GM12878 (cell line): Measurements from ENCODE around the gene A3GALT2. TPM values are rescaled to one million over a fixed set of nuclear protein-coding genes. Genes with fewer than 3 reads are reported as not detected.
A peak's percentile ranks its signal among the peaks of the same experiment; 100 is the strongest.

Source experiments
- BCL11A ChIP-seq: IDR thresholded peaks from 2 replicates; pipeline ENCODE4 v1.6.1; 2011; ENCODE audit warnings: low read depth, low read length
- CBX5 ChIP-seq: sonication (generic); IDR thresholded peaks from 2 replicates; pipeline ENCODE4 v1.6.1; 2016; ENCODE audit warnings: low read depth, moderate library complexity, mild to moderate bottlenecking, inconsistent platforms
- CEBPB ChIP-seq, 2 experiments: fragments of 150-350 bp in 1 of 2; IDR thresholded peaks; 2 replicates each; pipeline ENCODE4 v1.6.1; 2012 to 2014; ENCODE audit warnings: low read depth in 2 of 2, low read length in 2 of 2, borderline replicate concordance in 1 of 2, inconsistent platforms in 1 of 2
- CHD2 ChIP-seq: IDR thresholded peaks from 2 replicates; pipeline ENCODE4 v1.6.1; 2011; ENCODE audit warnings: low read depth, low read length, improper control_type of control experiment, borderline replicate concordance
- FOS ChIP-seq: IDR thresholded peaks from 3 replicates; pipeline ENCODE4 v1.6.1; 2011; ENCODE audit warnings: borderline replicate concordance; ENCODE audit not compliant: insufficient read length; ENCODE audit errors: extremely low read depth
- GABPA ChIP-seq: IDR thresholded peaks from 2 replicates; pipeline ENCODE4 v1.6.1; 2014; ENCODE audit warnings: antibody characterized with exemption, low read depth, mild to moderate bottlenecking, inconsistent platforms
- HDAC2 ChIP-seq: fragments of 200-600 bp; sonication (generic); IDR thresholded peaks from 2 replicates; pipeline ENCODE4 v1.6.1; 2017
- IKZF1 ChIP-seq: fragments of 450-650 bp; conservative IDR thresholded peaks from 2 replicates; pipeline ENCODE4 v1.6.1; 2017; ENCODE audit warnings: antibody characterized with exemption, mild to moderate bottlenecking
- IKZF2 ChIP-seq, 2 experiments: fragments of 450-650 bp; IDR thresholded peaks; 2 replicates each; pipeline ENCODE4 v1.6.1; 2017; ENCODE audit warnings: mild to moderate bottlenecking in 2 of 2, moderate library complexity in 2 of 2
- JUNB ChIP-seq: IDR thresholded peaks from 2 replicates; pipeline ENCODE4 v1.6.1; 2016; ENCODE audit warnings: antibody characterized with exemption, mild to moderate bottlenecking
- NFIC ChIP-seq: IDR thresholded peaks from 2 replicates; pipeline ENCODE4 v1.6.1; 2012; ENCODE audit warnings: low read depth, mild to moderate bottlenecking, inconsistent platforms, low read length, moderate library complexity
- NR2F1 ChIP-seq: fragments of 450-650 bp; conservative IDR thresholded peaks from 2 replicates; pipeline ENCODE4 v1.6.1; 2017; ENCODE audit warnings: mild to moderate bottlenecking
- RAD21 ChIP-seq: IDR thresholded peaks from 2 replicates; pipeline ENCODE4 v1.6.1; 2011; ENCODE audit warnings: mild to moderate bottlenecking, low read depth, low read length, moderate library complexity; ENCODE audit not compliant: insufficient read depth
- SMAD1 ChIP-seq: fragments of 450-650 bp; IDR thresholded peaks from 2 replicates; pipeline ENCODE4 v1.6.1; 2018; ENCODE audit warnings: mild to moderate bottlenecking, low read depth; ENCODE audit not compliant: partially characterized antibody
- SP1 ChIP-seq: IDR thresholded peaks from one replicate; pipeline ENCODE4 v1.6.1; 2011; ENCODE audit warnings: low read depth, low read length
- ZNF274 ChIP-seq: IDR thresholded peaks from one replicate; pipeline ENCODE4 v1.8.0; 2011; ENCODE audit not compliant: insufficient read length, insufficient read depth
- polyA plus RNA-seq, 11 experiments: library from polyadenylated mRNA; depleted of rRNA in 4 of 11; unstranded in 6 of 11; stranded (reverse) in 5 of 11; fragments of >200 nt; fragmentation: Nextera tagmentation in 4 of 11; fragmentation: Illumina TruSeq in 1 of 11; extraction: Ambion mirVana in 4 of 11; extraction: Trizol in 1 of 11; gene quantifications; 1 replicate in 1 of 11; 2 replicates in 10 of 11; pipeline versions ENCODE4 v1.2.1 to v1.2.3, GENCODE V29; 2011 to 2016; ENCODE audit warnings: inconsistent platforms in 2 of 11, missing spikeins in 2 of 11, low read depth in 1 of 11
- total RNA-seq, 4 experiments: library from RNA; depleted of rRNA in 3 of 4; stranded (reverse); fragments of >200 nt in 3 of 4; fragmentation: Illumina TruSeq in 1 of 4; extraction: Trizol in 1 of 4; gene quantifications; 2 replicates each; pipeline versions ENCODE4 v1.2.1 to v1.2.3, GENCODE V29; 2013 to 2021
- TF ChIP-seq, protein P1 (sequence below): fragments of 450-650 bp; IDR thresholded peaks from 2 replicates; pipeline ENCODE4 v1.6.1; 2016; ENCODE audit warnings: mild to moderate bottlenecking, moderate library complexity, borderline replicate concordance
- TF ChIP-seq, protein P2 (sequence below): fragments of 450-650 bp; IDR thresholded peaks from 2 replicates; pipeline ENCODE4 v1.6.1; 2017; ENCODE audit warnings: mild to moderate bottlenecking, moderate library complexity
- TF ChIP-seq, protein P3 (sequence below): fragments of 150-350 bp; IDR thresholded peaks from 2 replicates; pipeline ENCODE4 v1.6.1; 2014; ENCODE audit warnings: mild to moderate bottlenecking, low read depth, low read length
- TF ChIP-seq, protein P4 (sequence below): IDR thresholded peaks from 2 replicates; pipeline ENCODE4 v1.6.1; 2011; ENCODE audit warnings: mild to moderate bottlenecking, low read depth, low read length, moderate library complexity; ENCODE audit not compliant: insufficient replicate concordance

A3GALT2 gene
- total and polyA plus RNA-seq, 10 of the 15 experiments (the other 5 are each of a cell fraction or from before 2014, with no cell fraction given): not detected

DNA sequence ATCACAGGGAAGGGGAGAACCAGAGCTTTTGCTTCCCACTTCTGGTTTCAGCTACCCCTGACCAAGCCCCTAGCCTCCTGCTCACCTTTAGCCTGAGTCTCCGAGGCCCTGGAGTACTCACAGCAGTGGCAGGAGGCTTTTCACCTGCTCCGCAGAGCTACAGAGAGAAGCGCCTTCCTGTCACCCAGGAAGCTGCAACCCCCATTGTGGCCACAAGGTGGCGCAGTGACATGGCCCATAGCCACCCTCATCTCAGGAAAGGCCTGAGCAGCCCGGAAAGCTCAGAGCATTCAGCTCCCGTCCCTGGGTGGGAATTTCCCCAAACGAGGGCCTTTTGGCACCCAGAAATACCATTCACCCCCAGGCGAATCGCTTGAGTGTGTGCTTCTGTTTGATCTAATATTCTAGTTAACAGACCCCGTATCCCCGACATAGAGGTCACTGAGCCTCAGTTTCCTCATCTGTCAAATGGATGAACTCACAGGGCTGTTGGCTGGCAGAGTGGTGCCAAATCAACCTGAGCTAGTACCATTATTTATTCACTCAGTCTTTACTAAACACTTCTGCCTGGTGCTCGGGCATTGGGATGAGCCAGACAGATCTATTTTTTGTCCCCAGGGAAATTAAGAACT lies 25.3 kb downstream of the A3GALT2 start (continued):
- TF ChIP-seq CEBPB (IDR thresholded peaks at IDR 0.05; ENCODE audit: borderline replicate concordance in 1 of 2, low read depth in 2 of 2, low read length in 2 of 2): no peak
- TF ChIP-seq CHD2: no peak
- TF ChIP-seq, protein P1, sequence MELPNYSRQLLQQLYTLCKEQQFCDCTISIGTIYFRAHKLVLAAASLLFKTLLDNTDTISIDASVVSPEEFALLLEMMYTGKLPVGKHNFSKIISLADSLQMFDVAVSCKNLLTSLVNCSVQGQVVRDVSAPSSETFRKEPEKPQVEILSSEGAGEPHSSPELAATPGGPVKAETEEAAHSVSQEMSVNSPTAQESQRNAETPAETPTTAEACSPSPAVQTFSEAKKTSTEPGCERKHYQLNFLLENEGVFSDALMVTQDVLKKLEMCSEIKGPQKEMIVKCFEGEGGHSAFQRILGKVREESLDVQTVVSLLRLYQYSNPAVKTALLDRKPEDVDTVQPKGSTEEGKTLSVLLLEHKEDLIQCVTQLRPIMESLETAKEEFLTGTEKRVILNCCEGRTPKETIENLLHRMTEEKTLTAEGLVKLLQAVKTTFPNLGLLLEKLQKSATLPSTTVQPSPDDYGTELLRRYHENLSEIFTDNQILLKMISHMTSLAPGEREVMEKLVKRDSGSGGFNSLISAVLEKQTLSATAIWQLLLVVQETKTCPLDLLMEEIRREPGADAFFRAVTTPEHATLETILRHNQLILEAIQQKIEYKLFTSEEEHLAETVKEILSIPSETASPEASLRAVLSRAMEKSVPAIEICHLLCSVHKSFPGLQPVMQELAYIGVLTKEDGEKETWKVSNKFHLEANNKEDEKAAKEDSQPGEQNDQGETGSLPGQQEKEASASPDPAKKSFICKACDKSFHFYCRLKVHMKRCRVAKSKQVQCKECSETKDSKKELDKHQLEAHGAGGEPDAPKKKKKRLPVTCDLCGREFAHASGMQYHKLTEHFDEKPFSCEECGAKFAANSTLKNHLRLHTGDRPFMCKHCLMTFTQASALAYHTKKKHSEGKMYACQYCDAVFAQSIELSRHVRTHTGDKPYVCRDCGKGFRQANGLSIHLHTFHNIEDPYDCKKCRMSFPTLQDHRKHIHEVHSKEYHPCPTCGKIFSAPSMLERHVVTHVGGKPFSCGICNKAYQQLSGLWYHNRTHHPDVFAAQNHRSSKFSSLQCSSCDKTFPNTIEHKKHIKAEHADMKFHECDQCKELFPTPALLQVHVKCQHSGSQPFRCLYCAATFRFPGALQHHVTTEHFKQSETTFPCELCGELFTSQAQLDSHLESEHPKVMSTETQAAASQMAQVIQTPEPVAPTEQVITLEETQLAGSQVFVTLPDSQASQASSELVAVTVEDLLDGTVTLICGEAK: no peak
- TF ChIP-seq HDAC2: no peak
- no peak for TF ChIP-seq IKZF2 (IDR thresholded peaks at IDR 0.05)
- TF ChIP-seq GABPA: no peak
- TF ChIP-seq CBX5: no peak
- TF ChIP-seq, protein P2, sequence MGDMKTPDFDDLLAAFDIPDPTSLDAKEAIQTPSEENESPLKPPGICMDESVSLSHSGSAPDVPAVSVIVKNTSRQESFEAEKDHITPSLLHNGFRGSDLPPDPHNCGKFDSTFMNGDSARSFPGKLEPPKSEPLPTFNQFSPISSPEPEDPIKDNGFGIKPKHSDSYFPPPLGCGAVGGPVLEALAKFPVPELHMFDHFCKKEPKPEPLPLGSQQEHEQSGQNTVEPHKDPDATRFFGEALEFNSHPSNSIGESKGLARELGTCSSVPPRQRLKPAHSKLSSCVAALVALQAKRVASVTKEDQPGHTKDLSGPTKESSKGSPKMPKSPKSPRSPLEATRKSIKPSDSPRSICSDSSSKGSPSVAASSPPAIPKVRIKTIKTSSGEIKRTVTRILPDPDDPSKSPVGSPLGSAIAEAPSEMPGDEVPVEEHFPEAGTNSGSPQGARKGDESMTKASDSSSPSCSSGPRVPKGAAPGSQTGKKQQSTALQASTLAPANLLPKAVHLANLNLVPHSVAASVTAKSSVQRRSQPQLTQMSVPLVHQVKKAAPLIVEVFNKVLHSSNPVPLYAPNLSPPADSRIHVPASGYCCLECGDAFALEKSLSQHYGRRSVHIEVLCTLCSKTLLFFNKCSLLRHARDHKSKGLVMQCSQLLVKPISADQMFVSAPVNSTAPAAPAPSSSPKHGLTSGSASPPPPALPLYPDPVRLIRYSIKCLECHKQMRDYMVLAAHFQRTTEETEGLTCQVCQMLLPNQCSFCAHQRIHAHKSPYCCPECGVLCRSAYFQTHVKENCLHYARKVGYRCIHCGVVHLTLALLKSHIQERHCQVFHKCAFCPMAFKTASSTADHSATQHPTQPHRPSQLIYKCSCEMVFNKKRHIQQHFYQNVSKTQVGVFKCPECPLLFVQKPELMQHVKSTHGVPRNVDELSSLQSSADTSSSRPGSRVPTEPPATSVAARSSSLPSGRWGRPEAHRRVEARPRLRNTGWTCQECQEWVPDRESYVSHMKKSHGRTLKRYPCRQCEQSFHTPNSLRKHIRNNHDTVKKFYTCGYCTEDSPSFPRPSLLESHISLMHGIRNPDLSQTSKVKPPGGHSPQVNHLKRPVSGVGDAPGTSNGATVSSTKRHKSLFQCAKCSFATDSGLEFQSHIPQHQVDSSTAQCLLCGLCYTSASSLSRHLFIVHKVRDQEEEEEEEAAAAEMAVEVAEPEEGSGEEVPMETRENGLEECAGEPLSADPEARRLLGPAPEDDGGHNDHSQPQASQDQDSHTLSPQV: no peak
- no peak for TF ChIP-seq SMAD1
- TF ChIP-seq ZNF274: no peak
- peak; percentile 77 for TF ChIP-seq RAD21
- no peak for TF ChIP-seq BCL11A
- TF ChIP-seq, protein P3, sequence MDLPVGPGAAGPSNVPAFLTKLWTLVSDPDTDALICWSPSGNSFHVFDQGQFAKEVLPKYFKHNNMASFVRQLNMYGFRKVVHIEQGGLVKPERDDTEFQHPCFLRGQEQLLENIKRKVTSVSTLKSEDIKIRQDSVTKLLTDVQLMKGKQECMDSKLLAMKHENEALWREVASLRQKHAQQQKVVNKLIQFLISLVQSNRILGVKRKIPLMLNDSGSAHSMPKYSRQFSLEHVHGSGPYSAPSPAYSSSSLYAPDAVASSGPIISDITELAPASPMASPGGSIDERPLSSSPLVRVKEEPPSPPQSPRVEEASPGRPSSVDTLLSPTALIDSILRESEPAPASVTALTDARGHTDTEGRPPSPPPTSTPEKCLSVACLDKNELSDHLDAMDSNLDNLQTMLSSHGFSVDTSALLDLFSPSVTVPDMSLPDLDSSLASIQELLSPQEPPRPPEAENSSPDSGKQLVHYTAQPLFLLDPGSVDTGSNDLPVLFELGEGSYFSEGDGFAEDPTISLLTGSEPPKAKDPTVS: no peak
- TF ChIP-seq JUNB: no peak
- TF ChIP-seq NR2F1: no peak
- TF ChIP-seq IKZF1: peak; percentile 37; the same call in 1 of the 2 replicates
- TF ChIP-seq, protein P4, sequence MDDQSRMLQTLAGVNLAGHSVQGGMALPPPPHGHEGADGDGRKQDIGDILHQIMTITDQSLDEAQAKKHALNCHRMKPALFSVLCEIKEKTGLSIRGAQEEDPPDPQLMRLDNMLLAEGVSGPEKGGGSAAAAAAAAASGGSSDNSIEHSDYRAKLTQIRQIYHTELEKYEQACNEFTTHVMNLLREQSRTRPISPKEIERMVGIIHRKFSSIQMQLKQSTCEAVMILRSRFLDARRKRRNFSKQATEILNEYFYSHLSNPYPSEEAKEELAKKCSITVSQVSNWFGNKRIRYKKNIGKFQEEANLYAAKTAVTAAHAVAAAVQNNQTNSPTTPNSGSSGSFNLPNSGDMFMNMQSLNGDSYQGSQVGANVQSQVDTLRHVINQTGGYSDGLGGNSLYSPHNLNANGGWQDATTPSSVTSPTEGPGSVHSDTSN: no peak
- TF ChIP-seq SP1: no peak
- TF ChIP-seq FOS: no peak
- TF ChIP-seq NFIC: no peak
